HL-60 (cell line): ENCODE results near the gene COL9A1.

ENCODE experiments used
- DNase-seq, 2 experiments: peaks; one replicate each; pipeline ENCODE4 v3.0.0-alpha.2; 2010 to 2020; ENCODE audit warnings: low read depth in 1 of 2, low spot score in 1 of 2
- H3K27ac ChIP-seq: fragments of 250-450 bp; sonication (Bioruptor Pico); replicated peaks from 2 replicates; pipeline ENCODE4 v1.5.1; 2020; ENCODE audit warnings: mild to moderate bottlenecking, moderate library complexity
- H3K27me3 ChIP-seq: fragments of 250-450 bp; sonication (Bioruptor Pico); 2 replicates; pipeline ENCODE4 v1.5.1; 2021; ENCODE audit warnings: mild to moderate bottlenecking, moderate library complexity; ENCODE audit not compliant: insufficient read depth, poor library complexity, severe bottlenecking
- H3K4me3 ChIP-seq: replicated peaks from 2 replicates; pipeline ENCODE4 v1.5.1; 2011; ENCODE audit warnings: mild to moderate bottlenecking, control low read depth, low read length; ENCODE audit not compliant: insufficient read depth
- CTCF ChIP-seq: IDR thresholded peaks from one replicate; pipeline ENCODE4 v1.5.1; 2011; ENCODE audit warnings: low read length, control low read depth, inconsistent platforms; ENCODE audit not compliant: insufficient read depth
- GABPA ChIP-seq: IDR thresholded peaks from 2 replicates; pipeline ENCODE4 v1.6.1; 2012; ENCODE audit warnings: low read depth
- POLR2AphosphoS5 ChIP-seq: IDR thresholded peaks from 2 replicates; pipeline ENCODE4 v1.6.1; 2012; ENCODE audit warnings: low read depth
- SPI1 ChIP-seq: IDR thresholded peaks from 2 replicates; pipeline ENCODE4 v1.6.1; 2012; ENCODE audit warnings: low read depth, mild to moderate bottlenecking, borderline replicate concordance
- long read RNA-seq: library from polyadenylated mRNA; unstranded; transcript quantifications from one replicate; pipeline ENCODE4 v2.0.0, GENCODE V29; 2020
- TF ChIP-seq, protein P1 (sequence below): IDR thresholded peaks from 2 replicates; pipeline ENCODE4 v1.6.1; 2012; ENCODE audit warnings: low read depth; ENCODE audit not compliant: insufficient replicate concordance

Gene COL9A1
- long read RNA-seq, result 0 reads

- no peak within 1 kb of the TSS for H3K4me3 ChIP-seq
- TF ChIP-seq SPI1 (no peak), CTCF (no peak), POLR2AphosphoS5 (no peak), GABPA (no peak)
- TF ChIP-seq, protein P1, sequence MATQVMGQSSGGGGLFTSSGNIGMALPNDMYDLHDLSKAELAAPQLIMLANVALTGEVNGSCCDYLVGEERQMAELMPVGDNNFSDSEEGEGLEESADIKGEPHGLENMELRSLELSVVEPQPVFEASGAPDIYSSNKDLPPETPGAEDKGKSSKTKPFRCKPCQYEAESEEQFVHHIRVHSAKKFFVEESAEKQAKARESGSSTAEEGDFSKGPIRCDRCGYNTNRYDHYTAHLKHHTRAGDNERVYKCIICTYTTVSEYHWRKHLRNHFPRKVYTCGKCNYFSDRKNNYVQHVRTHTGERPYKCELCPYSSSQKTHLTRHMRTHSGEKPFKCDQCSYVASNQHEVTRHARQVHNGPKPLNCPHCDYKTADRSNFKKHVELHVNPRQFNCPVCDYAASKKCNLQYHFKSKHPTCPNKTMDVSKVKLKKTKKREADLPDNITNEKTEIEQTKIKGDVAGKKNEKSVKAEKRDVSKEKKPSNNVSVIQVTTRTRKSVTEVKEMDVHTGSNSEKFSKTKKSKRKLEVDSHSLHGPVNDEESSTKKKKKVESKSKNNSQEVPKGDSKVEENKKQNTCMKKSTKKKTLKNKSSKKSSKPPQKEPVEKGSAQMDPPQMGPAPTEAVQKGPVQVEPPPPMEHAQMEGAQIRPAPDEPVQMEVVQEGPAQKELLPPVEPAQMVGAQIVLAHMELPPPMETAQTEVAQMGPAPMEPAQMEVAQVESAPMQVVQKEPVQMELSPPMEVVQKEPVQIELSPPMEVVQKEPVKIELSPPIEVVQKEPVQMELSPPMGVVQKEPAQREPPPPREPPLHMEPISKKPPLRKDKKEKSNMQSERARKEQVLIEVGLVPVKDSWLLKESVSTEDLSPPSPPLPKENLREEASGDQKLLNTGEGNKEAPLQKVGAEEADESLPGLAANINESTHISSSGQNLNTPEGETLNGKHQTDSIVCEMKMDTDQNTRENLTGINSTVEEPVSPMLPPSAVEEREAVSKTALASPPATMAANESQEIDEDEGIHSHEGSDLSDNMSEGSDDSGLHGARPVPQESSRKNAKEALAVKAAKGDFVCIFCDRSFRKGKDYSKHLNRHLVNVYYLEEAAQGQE, result no peak
- H3K27ac ChIP-seq, result no peak within 1 kb of the TSS
- no peak for DNase-seq
- H3K27me3 ChIP-seq, result peaks cover 5% of the 10 kb centered on the region
Measured at GRCh38 chr6:70303034-70303525, at the start of gene COL9A1. COL9A1 (minus strand) TSS chr6:70303084; CDS start chr6:70302924, 160 bp downstream.

DNA sequence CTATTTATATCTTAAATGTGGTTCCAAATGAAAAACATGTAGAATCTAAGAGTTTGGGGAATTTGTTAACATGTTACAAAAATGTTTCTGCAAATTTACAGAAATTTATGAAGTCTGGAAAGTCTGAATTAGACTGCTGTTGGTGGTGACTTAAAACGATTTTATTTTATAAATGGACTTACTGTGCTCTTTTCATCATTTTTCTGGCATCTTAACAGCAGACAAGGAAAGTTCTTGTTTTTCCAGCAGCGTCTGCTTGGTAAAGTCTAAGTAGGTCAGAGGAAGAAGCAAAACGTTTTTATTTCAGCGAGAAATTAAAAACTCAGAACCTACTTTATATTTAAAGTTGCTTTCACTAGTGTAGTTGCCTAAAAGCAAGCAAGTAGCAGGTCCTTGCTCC lies 48.6 kb upstream of the COL9A1 start:
- DNase-seq, result no peak
- Histone ChIP-seq H3K27me3 (no peaks in the 10 kb centered on the region), H3K27ac (no peak overlapping the region), H3K4me3 (no peak overlapping the region)
- no peak for TF ChIP-seq GABPA
- no peak for TF ChIP-seq SPI1
- TF ChIP-seq, protein P1, result no peak
- no peak for TF ChIP-seq POLR2AphosphoS5
- TF ChIP-seq CTCF, result no peak

DNA sequence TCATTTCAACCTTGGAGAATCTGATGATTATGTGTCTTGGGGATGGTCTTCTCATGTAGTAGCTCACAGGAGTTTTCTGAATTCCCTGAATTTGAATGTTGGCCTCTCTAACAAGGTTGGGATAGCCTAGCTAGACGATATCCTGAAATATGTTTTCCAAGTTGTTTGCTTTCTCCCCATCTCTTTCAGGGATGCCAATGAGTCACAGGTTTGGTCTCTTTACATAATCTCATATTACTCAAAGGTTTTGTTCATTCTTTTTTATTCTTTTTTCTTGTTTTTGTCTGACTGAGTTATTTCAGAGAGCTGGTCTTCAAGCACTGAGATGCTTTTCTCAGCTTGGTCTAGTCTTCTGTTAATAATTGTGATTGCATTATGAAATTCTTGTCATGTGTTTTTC lies 42.7 kb upstream of the COL9A1 start:
- Histone ChIP-seq H3K27me3 (no peaks in the 10 kb centered on the region), H3K4me3 (no peak overlapping the region), H3K27ac (no peak overlapping the region)
- TF ChIP-seq POLR2AphosphoS5 (no peak), GABPA (no peak), CTCF (no peak), SPI1 (no peak)
- TF ChIP-seq, protein P1, result no peak
- DNase-seq, result no peak
